AG04449 (cell line): ENCODE measurements around the gene CFAP65.

Experiments
- CTCF ChIA-PET: fragments of 350-600 bp; formaldehyde crosslinking; extraction: SDS; loops from one replicate; lab custom pipeline; 2021; ENCODE audit warnings: antibody characterized with exemption; lab: Yijun Ruan, JAX
- POLR2A ChIA-PET: fragments of 400-600, 350-600 bp; formaldehyde crosslinking; extraction: SDS; loops from one replicate; lab custom pipeline; 2020; ENCODE audit warnings: antibody characterized with exemption, inconsistent platforms; lab: Yijun Ruan, JAX
- DNase-seq: peaks from one replicate; pipeline ENCODE4 v3.0.0-alpha.2; 2010; ENCODE audit warnings: low read depth, low spot score
- H3K4me3 ChIP-seq: 2 replicates; pipeline ENCODE4 v1.5.1; 2011; ENCODE audit warnings: low read depth, mild to moderate bottlenecking, control low read depth, low read length
- CTCF ChIP-seq: IDR thresholded peaks from one replicate; pipeline ENCODE4 v1.5.1; 2011; ENCODE audit warnings: mild to moderate bottlenecking, moderate library complexity, low read length, control low read depth, inconsistent platforms; ENCODE audit not compliant: insufficient read depth; ENCODE audit errors: missing control alignments

CFAP65 gene

GRCh38 chr2:218956039-218956438 lies 85.3 kb downstream of the CFAP65 start:
- ChIA-PET CTCF (interaction anchor here (1.2 kb wide), 1 partner anchor 24 kb away, joined by 4 read pairs; no protein-coding TSS in a partner anchor), POLR2A (no interaction called here)
- no peak for TF ChIP-seq CTCF
- no peak overlapping the region for H3K4me3 ChIP-seq
- no peak for DNase-seq

- ChIA-PET POLR2A (no interaction called here), CTCF (interaction anchor here (0.6 to 1.1 kb wide), 3 partner anchors 16 to 85 kb away, joined by 3 read pairs; no protein-coding TSS in a partner anchor)
- no peak for DNase-seq
- no peak overlapping the region for H3K4me3 ChIP-seq
- no peak for TF ChIP-seq CTCF
Measured at GRCh38 chr2:218954541-218955300, 86.6 kb downstream of the CFAP65 start.

- DNase-seq = no peak
- ChIA-PET POLR2A (no interaction called here), CTCF (interaction anchor here (1.2 to 1.7 kb wide), 2 partner anchors 24 to 27 kb away, joined by 3 to 8 read pairs; no protein-coding TSS in a partner anchor)
- H3K4me3 ChIP-seq = no peak overlapping the region
- TF ChIP-seq CTCF = no peak
Measured at GRCh38 chr2:218953366-218953954, 87.9 kb downstream of the CFAP65 start.
